ENCODE results near the gene VANGL2. TPM values are rescaled to one million over a fixed set of nuclear protein-coding genes. Genes with fewer than 3 reads are reported as not detected.

The VANGL2 gene
- polyA plus RNA-seq, 2 of the 4 experiments (the other 2 are of a cell fraction): 3.9 to 4.1 TPM

DNA sequence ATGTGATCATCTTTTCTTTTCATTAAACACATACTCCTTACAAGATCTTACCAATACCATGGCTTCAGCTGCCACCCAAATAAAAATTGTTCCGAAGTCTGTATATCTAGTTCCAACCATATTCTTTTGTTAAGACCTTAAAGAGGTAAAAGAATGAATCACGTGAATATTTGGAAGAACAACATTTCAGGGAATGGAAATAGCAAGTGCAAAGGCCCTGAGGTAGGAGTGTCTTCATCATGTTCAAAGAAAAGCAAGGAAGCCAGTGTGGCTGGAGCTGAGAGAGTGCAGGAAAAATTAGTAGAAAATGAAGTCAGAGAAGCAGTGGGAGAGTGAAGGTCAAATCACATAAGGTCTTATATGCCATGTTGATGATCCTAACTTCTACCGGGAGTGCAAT, 71.7 kb downstream of the VANGL2 start:
- ATAC-seq (no peak), DNase-seq (ENCODE audit: low read depth in 1 of 2, low spot score in 1 of 2) (no peak), FAIRE-seq (no peak)
- TF ChIP-seq FOSL2 (IDR thresholded peaks at IDR 0.05): no peak
- TF ChIP-seq FOSL2 (CRISPR knock-in tag; IDR thresholded peaks at IDR 0.05): no peak
- TF ChIP-seq EHF (CRISPR knock-in tag; IDR thresholded peaks at IDR 0.05): no peak
- no peak for TF ChIP-seq MAX (IDR thresholded peaks at IDR 0.05)
- ChIA-PET CTCF (interaction anchor here (1.0 kb wide), 1 partner anchor 82 kb away, joined by 3 read pairs; no protein-coding TSS in a partner anchor), POLR2A (no interaction called here)
- no peak overlapping the region for H3K27ac ChIP-seq
- H3K4me1 ChIP-seq: no peaks in the 10 kb centered on the region
- H3K4me3 ChIP-seq: no peak overlapping the region
- H3K9me3 ChIP-seq: no peaks in the 10 kb centered on the region; the same call in 1 of the 3 replicates
- no peak overlapping the region for H3K4me2 ChIP-seq
- WGBS (ENCODE audit: missing lambda C conversion rate): 27% methylated on average over 3 of the region's 3 CpGs

DNA sequence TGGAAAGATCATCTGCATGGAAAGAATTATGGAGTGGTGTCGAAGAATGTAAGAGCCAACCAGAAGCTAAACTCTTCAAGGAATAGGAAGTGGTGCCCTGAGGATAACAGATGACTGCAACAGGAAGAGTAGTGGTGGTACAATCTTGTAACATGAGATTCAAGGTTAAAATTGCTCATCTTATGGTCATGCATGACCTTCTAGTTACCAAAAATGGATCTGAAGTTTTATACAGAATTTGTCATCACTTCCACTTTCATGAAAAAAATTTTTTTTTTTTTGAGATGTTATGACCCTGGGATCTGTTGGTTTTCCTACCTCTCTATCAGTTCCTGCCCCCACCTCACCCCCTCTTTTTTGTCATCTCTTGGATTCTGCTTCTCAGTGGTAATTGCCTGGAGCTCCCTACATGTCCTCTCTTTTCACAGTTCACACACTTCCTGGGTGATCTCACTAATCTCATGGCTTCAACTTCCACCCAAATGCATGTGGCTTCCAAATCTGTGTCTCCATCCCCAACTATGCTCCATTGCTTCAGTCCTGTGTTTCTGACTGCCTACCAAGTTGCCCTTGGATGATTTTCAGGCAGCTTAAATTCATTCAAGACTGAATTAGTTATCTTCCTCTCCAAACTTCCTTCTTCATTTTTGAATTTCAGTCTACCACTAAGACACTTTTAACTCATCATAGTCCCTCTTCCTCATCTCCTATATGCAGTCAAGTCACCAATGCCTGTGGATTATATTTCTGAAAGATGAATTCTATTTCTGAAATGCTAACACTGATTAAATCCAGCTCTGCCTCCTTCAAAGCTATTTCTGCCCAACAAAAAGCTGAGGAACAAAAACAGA, 74.3 kb downstream of the VANGL2 start:
- 9% methylated on average over 1 of the region's 1 CpG for WGBS (ENCODE audit: missing lambda C conversion rate)
- FAIRE-seq: no peak
- Histone ChIP-seq H3K27ac (no peak overlapping the region), H3K4me1 (no peaks in the 10 kb centered on the region), H3K9me3 (no peaks in the 10 kb centered on the region; the same call in 2 of the 3 replicates), H3K4me2 (no peak overlapping the region), H3K4me3 (no peak overlapping the region)
- ChIA-PET CTCF (interaction anchor here (0.6 to 0.8 kb wide), 2 partner anchors 13 to 630 kb away, joined by 3 read pairs; no protein-coding TSS in a partner anchor), POLR2A (no interaction called here)
- ATAC-seq: no peak
- no peak for TF ChIP-seq FOSL2 (IDR thresholded peaks at IDR 0.05)
- TF ChIP-seq FOSL2 (CRISPR knock-in tag; IDR thresholded peaks at IDR 0.05): no peak
- no peak for TF ChIP-seq EHF (CRISPR knock-in tag; IDR thresholded peaks at IDR 0.05)
- TF ChIP-seq HEYL (CRISPR knock-in tag; IDR thresholded peaks at IDR 0.05): no peak
- no peak for TF ChIP-seq NPAS2 (CRISPR knock-in tag; IDR thresholded peaks at IDR 0.05; ENCODE audit: borderline replicate concordance)
- TF ChIP-seq BHLHE40 (IDR thresholded peaks at IDR 0.05; ENCODE audit: low read depth, low read length): no peak
- no peak for TF ChIP-seq HOXB13 (CRISPR knock-in tag; IDR thresholded peaks at IDR 0.05; ENCODE audit: low read depth)
- no peak for TF ChIP-seq MAFK (IDR thresholded peaks at IDR 0.05; ENCODE audit: partially characterized antibody)
- DNase-seq (ENCODE audit: low read depth in 1 of 2, low spot score in 1 of 2): no peak

Small RNAs within 50 kb of the gene (small RNA-seq; reads per million reads assigned to genes)
- gene RNU4-42P: 0 reads per million in 6 experiments

Other genes with a start within 250 kb of the VANGL2 start
- not detected in 2 replicates for gene ATP1A4, start 249.0 kb upstream of the VANGL2 start, polyA plus RNA-seq (2011; rRNA removed)
- not detected in 3 replicates for gene ATP1A4, start 249.0 kb upstream of the VANGL2 start, polyA plus RNA-seq (2017; fragmentation: RNase III; extraction: RNeasy Plus Mini Kit Qiagen cat#74134 plus additional on column Dnase treatment)
- gene CASQ1, start 210.0 kb upstream of the VANGL2 start, polyA plus RNA-seq (2011; rRNA removed): 0.04 and 0.08 TPM in 2 replicates
- gene CASQ1, start 210.0 kb upstream of the VANGL2 start, polyA plus RNA-seq (2017; fragmentation: RNase III; extraction: RNeasy Plus Mini Kit Qiagen cat#74134 plus additional on column Dnase treatment): 0.04 TPM in 1 of 3 replicates, not detected in the others
- 115 and 130 TPM in 2 replicates for gene PEA15, start 195.2 kb upstream of the VANGL2 start, polyA plus RNA-seq (2011; rRNA removed)
- 136 to 157 TPM (median 150 TPM) in 3 replicates for gene PEA15, start 195.2 kb upstream of the VANGL2 start, polyA plus RNA-seq (2017; fragmentation: RNase III; extraction: RNeasy Plus Mini Kit Qiagen cat#74134 plus additional on column Dnase treatment)
- gene DCAF8, start 138.0 kb upstream of the VANGL2 start, polyA plus RNA-seq (2011; rRNA removed): 103 and 113 TPM in 2 replicates
- gene DCAF8, start 138.0 kb upstream of the VANGL2 start, polyA plus RNA-seq (2017; fragmentation: RNase III; extraction: RNeasy Plus Mini Kit Qiagen cat#74134 plus additional on column Dnase treatment): 67.4 to 69.8 TPM (median 69.8 TPM) in 3 replicates
- gene PEX19, start 115.4 kb upstream of the VANGL2 start, polyA plus RNA-seq (2011; rRNA removed): 54.3 and 56.7 TPM in 2 replicates
- 23.6 to 25.1 TPM (median 24.8 TPM) in 3 replicates for gene PEX19, start 115.4 kb upstream of the VANGL2 start, polyA plus RNA-seq (2017; fragmentation: RNase III; extraction: RNeasy Plus Mini Kit Qiagen cat#74134 plus additional on column Dnase treatment)
- 149 and 188 TPM in 2 replicates for gene COPA, start 57.3 kb upstream of the VANGL2 start, polyA plus RNA-seq (2011; rRNA removed)
- gene COPA, start 57.3 kb upstream of the VANGL2 start, polyA plus RNA-seq (2017; fragmentation: RNase III; extraction: RNeasy Plus Mini Kit Qiagen cat#74134 plus additional on column Dnase treatment): 80.3 to 83.5 TPM (median 82.5 TPM) in 3 replicates
- 90.4 and 91.6 TPM in 2 replicates for gene NCSTN, start 57.2 kb upstream of the VANGL2 start, polyA plus RNA-seq (2011; rRNA removed)
- 40.5 to 44.6 TPM (median 41.6 TPM) in 3 replicates for gene NCSTN, start 57.2 kb upstream of the VANGL2 start, polyA plus RNA-seq (2017; fragmentation: RNase III; extraction: RNeasy Plus Mini Kit Qiagen cat#74134 plus additional on column Dnase treatment)
- 0.63 and 0.67 TPM in 2 replicates for gene NHLH1, start 33.5 kb upstream of the VANGL2 start, polyA plus RNA-seq (2011; rRNA removed)
- 0.29 to 0.49 TPM (median 0.34 TPM) in 3 replicates for gene NHLH1, start 33.5 kb upstream of the VANGL2 start, polyA plus RNA-seq (2017; fragmentation: RNase III; extraction: RNeasy Plus Mini Kit Qiagen cat#74134 plus additional on column Dnase treatment)
- gene SLAMF6, start 122.7 kb downstream of the VANGL2 start, polyA plus RNA-seq (2011; rRNA removed): not detected in 2 replicates
- not detected in 3 replicates for gene SLAMF6, start 122.7 kb downstream of the VANGL2 start, polyA plus RNA-seq (2017; fragmentation: RNase III; extraction: RNeasy Plus Mini Kit Qiagen cat#74134 plus additional on column Dnase treatment)
- not detected in 2 replicates for gene CD84, start 178.9 kb downstream of the VANGL2 start, polyA plus RNA-seq (2011; rRNA removed)
- gene CD84, start 178.9 kb downstream of the VANGL2 start, polyA plus RNA-seq (2017; fragmentation: RNase III; extraction: RNeasy Plus Mini Kit Qiagen cat#74134 plus additional on column Dnase treatment): not detected in 3 replicates
- gene SLAMF1, start 246.5 kb downstream of the VANGL2 start, polyA plus RNA-seq (2011; rRNA removed): not detected in 2 replicates
- not detected in 3 replicates for gene SLAMF1, start 246.5 kb downstream of the VANGL2 start, polyA plus RNA-seq (2017; fragmentation: RNase III; extraction: RNeasy Plus Mini Kit Qiagen cat#74134 plus additional on column Dnase treatment)

Measured in A549 (cell line).